Skeletal muscle tissue (tissue), 4 donors: ENCODE results near the gene UBC. TPM values are rescaled to one million over a fixed set of nuclear protein-coding genes. Genes with fewer than 3 reads are reported as not detected.
A peak's percentile ranks its signal among the peaks of the same experiment; 100 is the strongest.
"Not testable (repeated sequence)": the region's sequence is repeated elsewhere in the genome, so short reads cannot be mapped to it uniquely, and the experiment has no call there.

Experiments used
- H3K27ac ChIP-seq: one replicate; pipeline ENCODE4 v1.7.0; 2013; ENCODE audit warnings: mild to moderate bottlenecking, low read depth, low read length, inconsistent platforms
- H3K27me3 ChIP-seq, 3 donors: one replicate each; pipeline ENCODE4 v1.7.0; 2013; ENCODE audit warnings: low read length in 3 of 3; ENCODE audit not compliant: control insufficient read depth in 3 of 3, insufficient read depth in 3 of 3
- H3K36me3 ChIP-seq, 3 donors: one replicate each; pipeline ENCODE4 v1.7.0; 2013; ENCODE audit warnings: low read length in 3 of 3; ENCODE audit not compliant: control insufficient read depth in 3 of 3, insufficient read depth in 3 of 3
- H3K4me1 ChIP-seq, 3 donors: one replicate each; pipeline ENCODE4 v1.7.0; 2013; ENCODE audit warnings: low read length in 3 of 3, mild to moderate bottlenecking in 3 of 3; ENCODE audit not compliant: control insufficient read depth in 3 of 3, insufficient read depth in 3 of 3
- H3K4me3 ChIP-seq, 3 donors: one replicate each; pipeline ENCODE4 v1.7.0; 2013; ENCODE audit warnings: low read length in 3 of 3
- H3K9ac ChIP-seq, 3 donors: one replicate each; pipeline ENCODE4 v1.7.0; 2013; ENCODE audit warnings: low read length in 3 of 3, mild to moderate bottlenecking in 3 of 3, moderate library complexity in 2 of 3, low read depth in 1 of 3
- H3K9me3 ChIP-seq, 3 donors: one replicate each; pipeline ENCODE4 v1.7.0; 2013; ENCODE audit warnings: low read length in 3 of 3; ENCODE audit not compliant: control insufficient read depth in 3 of 3
- total RNA-seq: library from RNA; depleted of rRNA; stranded (reverse); fragments of >200 nt; gene quantifications from one replicate; pipeline ENCODE4 v1.2.3, GENCODE V29; 2014
- donor health status: Osteomylitis.

Gene UBC
- total RNA-seq, 1 donor from 2014 or later = 1,198 TPM

DNA sequence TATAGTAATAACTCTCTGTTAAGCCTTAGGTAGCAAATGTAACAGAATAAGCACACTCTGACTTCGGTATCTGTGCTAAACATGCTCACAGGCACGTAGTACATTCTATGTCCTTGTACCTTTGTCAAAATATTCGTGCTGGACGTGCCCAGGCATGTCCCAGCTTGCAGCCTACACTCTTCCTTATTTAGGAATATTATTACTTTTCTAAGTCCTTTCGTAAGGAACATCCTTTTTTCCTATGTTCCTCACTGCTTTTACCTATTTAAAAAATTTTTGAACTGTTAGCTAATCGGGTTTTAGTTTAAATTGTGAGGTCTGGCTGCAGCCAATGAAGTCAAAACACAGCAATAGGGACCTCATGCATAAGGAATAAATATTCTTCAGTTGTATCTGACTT, 24.1 kb upstream of the UBC start:
- Histone ChIP-seq H3K36me3 (peaks cover 0 to 2% (median 0%) of the 10 kb centered on the region in 3 donors), H3K9ac (peak overlapping the region; percentile 72 to 85 (median 83)), H3K9me3 (no peaks in the 10 kb centered on the region), H3K4me3 (peak overlapping the region; percentile 49 to 91 (median 82)), H3K27ac (peak overlapping the region; percentile 88), H3K27me3 (no peaks in the 10 kb centered on the region), H3K4me1 (peaks cover 23 to 25% (median 24%) of the 10 kb centered on the region in 3 donors)

DNA sequence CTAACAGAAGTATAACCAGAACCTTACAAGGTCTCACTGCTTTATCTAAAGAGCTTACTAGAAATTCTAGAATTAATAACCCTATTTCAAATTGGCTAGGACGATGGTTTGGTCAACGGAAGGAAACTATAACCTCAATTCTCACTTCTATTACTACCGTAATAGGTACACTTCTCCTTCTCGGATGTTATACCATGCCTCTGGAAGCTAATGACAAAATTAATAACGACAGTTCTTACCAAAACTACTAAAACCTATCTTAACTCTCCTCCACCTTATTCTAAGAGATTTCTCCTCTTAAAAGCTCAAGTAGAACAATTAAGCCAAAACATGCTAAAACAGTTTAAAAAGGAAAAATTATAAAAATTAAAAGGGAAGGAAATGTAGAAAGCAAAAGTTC, 23.7 kb upstream of the UBC start:
- Histone ChIP-seq H3K4me1 (peaks cover 23 to 25% (median 24%) of the 10 kb centered on the region in 3 donors), H3K9ac (peak overlapping the region; percentile 72 to 85 (median 83)), H3K27ac (peak overlapping the region; percentile 88), H3K36me3 (no peaks in the 10 kb centered on the region), H3K9me3 (no peaks in the 10 kb centered on the region), H3K27me3 (no peaks in the 10 kb centered on the region), H3K4me3 (peak overlapping the region in 1 of 3 donors; percentile 82)

DNA sequence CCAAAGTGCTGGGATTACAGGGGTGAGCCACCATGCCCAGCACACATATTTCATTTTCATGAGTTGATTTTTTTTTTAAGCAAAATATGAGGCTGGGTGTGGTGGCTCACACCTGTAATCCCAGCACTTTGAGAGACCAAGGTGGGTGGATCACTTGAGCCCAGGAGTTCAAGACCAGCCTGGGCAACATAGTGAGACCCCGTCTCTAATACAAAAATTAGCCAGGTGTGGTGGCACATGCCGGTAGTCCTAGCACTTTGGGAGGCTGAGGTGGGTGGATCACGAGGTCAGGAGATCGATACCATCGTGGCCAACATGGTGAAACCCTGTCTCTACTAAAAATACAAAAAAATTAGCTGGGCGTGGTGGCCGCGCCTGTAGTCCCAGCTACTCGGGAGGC, 17.1 kb upstream of the UBC start:
- peaks cover 8 to 11% (median 8%) of the 10 kb centered on the region in 3 donors for H3K4me1 ChIP-seq
- H3K36me3 ChIP-seq, H3K4me3 ChIP-seq, H3K9ac ChIP-seq, H3K9me3 ChIP-seq, H3K27me3 ChIP-seq, H3K27ac ChIP-seq: not testable (repeated sequence)

DNA sequence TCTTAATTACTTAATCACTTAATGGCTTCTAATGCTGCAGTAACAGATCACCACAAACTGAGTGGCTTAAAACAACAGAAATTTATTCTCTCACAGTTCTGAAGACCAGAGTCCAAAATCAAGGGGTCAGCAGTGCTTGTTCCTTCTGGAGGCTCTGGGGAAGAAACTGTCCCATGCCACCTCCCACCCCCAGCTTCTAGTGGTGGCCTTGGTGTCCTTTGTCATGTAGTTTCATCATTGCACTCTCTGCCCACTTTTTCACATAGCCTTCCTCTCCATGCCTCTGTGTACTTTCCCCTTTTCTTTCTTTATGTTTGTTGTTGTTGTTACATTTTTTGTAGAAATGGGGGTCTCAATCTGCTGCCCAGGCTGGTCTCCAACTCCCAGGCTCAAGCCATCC, 16.1 kb upstream of the UBC start:
- Histone ChIP-seq H3K27ac (no peak overlapping the region), H3K36me3 (no peaks in the 10 kb centered on the region), H3K4me3 (no peak overlapping the region), H3K27me3 (no peaks in the 10 kb centered on the region), H3K4me1 (peaks cover 8 to 11% (median 8%) of the 10 kb centered on the region in 3 donors), H3K9me3 (no peaks in the 10 kb centered on the region), H3K9ac (no peak overlapping the region)

DNA sequence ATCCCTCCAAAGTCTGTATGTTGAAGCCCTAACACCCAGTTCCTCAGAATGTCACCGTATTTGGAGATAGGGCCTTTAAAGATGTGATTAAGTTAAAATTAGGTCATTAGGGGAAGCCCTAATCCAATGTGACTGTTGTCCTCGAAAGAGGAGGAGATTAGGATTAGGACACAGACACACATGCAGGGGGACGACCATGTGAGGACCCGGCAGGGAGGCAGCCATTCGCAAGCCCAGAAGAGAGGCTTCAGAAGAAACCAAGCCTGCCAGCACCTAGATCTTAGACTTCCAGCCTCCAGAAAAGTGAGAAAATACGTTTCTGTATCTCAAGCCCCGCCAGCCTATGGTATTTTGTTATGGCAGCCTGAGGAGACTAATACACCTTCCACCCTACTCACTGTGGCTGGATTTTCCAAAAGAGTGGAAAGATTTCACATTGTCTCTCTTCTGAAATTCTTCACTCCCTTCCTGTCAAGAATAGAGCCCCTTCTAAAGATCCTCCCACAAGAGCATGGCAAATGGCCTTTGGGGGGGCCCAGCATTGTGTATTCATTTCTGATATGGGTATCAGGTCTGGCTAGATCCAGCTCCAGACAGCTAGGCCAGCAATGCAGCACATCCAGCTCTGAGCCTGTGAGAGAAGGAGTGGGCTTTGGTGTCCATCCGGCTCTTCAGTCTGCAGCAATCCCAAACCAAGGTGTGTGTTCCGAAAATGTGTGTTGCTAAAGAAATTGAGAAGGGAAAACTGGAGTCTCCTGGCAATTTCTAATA, 15.4 kb upstream of the UBC start:
- no peak overlapping the region for H3K4me3 ChIP-seq
- H3K36me3 ChIP-seq = no peaks in the 10 kb centered on the region
- H3K27me3 ChIP-seq = no peaks in the 10 kb centered on the region
- peaks cover 8 to 11% (median 8%) of the 10 kb centered on the region in 3 donors for H3K4me1 ChIP-seq
- H3K9ac ChIP-seq = no peak overlapping the region
- no peak overlapping the region for H3K27ac ChIP-seq
- H3K9me3 ChIP-seq = no peaks in the 10 kb centered on the region

DNA sequence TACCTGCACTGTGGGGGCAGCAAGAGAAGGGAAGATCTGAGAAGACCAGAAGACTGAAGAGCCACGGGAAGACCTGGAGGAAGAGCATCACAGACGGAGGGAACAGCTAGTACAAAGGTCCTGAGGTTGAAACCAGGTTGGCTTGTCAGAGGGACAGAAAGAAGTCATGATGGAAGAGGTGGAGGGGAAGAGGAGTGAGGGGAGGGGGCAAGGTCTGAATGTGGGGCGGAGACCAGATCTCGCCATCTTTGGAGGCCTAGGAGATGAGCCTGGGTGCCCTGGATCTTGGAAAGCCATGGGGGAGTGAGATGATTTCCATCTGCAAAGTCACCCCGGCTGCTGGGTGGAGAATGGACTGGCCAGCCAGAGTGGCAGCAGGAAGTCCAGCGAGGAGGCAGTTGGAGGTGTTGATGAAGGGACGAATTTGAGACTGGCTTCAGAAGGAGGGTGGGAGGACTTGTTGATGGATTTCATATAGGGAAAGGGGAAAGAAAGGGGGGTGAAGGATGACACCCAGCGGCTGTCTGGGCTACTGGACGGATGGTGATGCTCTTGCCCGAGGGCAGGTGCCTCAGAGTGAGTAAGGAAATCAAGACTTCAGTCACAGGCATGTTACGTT, 14.6 kb upstream of the UBC start:
- Histone ChIP-seq H3K9me3 (no peaks in the 10 kb centered on the region), H3K4me3 (no peak overlapping the region), H3K4me1 (peaks cover 8 to 11% (median 9%) of the 10 kb centered on the region in 3 donors), H3K27ac (peak overlapping the region; percentile 84), H3K36me3 (no peaks in the 10 kb centered on the region), H3K27me3 (no peaks in the 10 kb centered on the region), H3K9ac (no peak overlapping the region)

DNA sequence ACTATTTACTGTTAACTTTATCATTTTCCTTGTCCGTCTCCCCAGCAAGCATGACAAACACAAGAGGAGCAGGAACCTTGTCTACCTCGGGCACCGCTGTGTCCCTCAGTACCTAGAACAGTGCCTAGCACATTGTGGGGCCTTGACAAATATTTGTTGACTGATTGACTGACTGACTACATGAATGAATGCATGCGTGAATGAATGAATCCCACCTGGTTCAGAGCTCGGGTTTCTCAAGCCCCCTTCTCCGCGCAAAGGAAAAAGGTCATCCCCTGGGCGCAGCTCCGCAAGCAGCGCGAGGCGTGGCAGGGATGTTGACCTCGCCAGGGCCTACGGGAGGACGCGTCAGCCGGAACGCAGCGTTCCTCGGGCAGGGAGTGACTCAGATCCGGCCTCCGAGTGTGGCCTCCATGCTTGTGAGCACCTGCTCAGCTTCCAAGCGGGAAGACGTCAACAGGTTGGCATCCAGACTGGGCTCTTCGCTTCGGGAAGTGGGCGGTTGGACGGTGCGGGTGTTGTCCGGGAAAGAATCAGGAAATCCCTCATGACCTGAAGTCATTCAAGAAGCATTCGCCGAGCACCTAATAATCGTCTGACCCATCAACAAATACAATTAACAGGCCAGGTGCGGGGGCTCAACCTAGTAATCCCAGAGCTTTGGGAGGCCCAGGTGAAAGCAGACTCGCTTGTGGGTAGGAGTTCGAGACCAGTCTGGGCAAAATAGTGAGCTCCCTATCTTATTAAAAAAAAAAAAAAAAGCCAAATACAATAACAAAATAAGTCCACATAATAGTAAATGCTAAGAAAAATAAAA, 13.9 kb upstream of the UBC start:
- no peaks in the 10 kb centered on the region for H3K36me3 ChIP-seq
- peaks cover 8 to 11% (median 11%) of the 10 kb centered on the region in 3 donors for H3K4me1 ChIP-seq
- no peaks in the 10 kb centered on the region for H3K9me3 ChIP-seq
- no peaks in the 10 kb centered on the region for H3K27me3 ChIP-seq
- H3K4me3 ChIP-seq = peak overlapping the region; percentile 65 to 96 (median 71)
- peak overlapping the region; percentile 84 for H3K27ac ChIP-seq
- peak overlapping the region; percentile 80 to 82 (median 80) for H3K9ac ChIP-seq

DNA sequence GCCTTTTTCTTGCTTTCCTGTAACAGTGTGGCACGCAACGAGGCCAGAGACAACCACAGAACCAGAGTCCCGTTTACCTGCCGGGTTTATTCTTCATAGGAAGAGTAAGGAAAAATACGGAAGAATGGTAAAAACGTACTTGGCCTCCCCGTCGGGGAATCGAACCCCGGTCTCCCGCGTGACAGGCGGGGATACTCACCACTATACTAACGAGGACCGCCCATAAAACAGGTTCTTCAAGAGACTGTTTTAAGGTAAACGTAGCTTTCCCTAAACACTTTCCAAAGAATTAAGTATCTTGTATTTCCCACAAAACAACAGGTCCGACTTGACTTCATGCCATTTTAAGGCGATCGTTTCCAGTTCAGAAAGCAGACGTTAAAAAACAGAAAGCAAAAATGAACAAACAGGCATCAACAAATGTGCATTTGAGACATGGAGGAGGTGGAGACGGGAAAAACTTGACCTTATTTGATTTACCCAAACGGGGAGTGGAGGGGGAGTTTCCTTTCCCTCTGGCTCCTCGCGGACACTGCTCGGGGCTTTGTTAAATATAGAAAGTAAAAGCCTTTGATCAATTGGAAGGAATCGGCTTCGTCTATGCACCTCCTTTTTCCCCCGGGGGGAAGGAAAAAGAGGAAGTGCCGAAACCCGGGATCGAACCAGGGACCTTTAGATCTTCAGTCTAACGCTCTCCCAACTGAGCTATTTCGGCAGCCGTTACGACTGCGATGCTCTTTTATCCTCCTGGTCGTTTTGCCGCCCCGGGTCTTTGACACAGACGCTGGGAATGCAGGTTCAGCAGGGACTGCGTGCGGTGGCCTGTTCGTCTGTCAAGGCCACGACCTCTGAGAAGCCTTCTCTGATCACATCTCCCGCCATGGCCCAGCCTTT, 13.0 kb upstream of the UBC start:
- no peaks in the 10 kb centered on the region for H3K9me3 ChIP-seq
- peak overlapping the region; percentile 65 to 96 (median 71) for H3K4me3 ChIP-seq

DNA sequence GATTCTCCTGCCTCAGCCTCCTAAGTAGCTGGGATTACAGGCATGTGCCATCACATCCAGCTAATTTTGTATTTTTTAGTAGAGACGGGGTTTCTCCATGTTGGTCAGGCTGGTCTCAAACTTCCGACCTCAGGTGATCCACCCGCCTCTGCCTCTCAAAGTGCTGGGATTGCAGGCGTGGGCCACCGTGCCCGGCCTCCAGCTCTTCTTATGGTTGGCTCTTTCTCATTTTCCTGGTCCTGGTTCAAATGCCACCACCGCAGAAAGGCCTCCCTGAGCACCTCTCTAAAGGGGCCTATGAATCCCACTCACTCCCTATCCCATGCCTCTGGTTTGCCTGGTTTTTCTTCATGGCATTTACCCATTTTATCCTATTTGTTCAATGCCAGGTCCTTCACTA, 11.3 kb upstream of the UBC start:
- H3K4me3 ChIP-seq, H3K36me3 ChIP-seq, H3K27ac ChIP-seq, H3K27me3 ChIP-seq, H3K9ac ChIP-seq, H3K9me3 ChIP-seq: not testable (repeated sequence)
- H3K4me1 ChIP-seq = peaks cover 20 to 25% (median 23%) of the 10 kb centered on the region in 3 donors

More for the DNA sequence above, 13.0 kb upstream of the UBC start:
- peak overlapping the region; percentile 80 to 91 (median 82) for H3K9ac ChIP-seq
- H3K4me1 ChIP-seq = peaks cover 8 to 11% (median 11%) of the 10 kb centered on the region in 3 donors
- H3K27ac ChIP-seq = peak overlapping the region; percentile 84
- H3K36me3 ChIP-seq = no peaks in the 10 kb centered on the region
- H3K27me3 ChIP-seq = no peaks in the 10 kb centered on the region
